Activated naive CD4-positive, alpha-beta T cell treated with anti-CD3 and anti-CD28 coated beads, Interleukin-2, amount 50 U/mL, for 24 hours (primary cell): ENCODE data around the gene UBAC2.

ENCODE experiments used
- H3K27ac Mint-ChIP-seq: one replicate; pipeline ENCODE4 v1.8.0; 2021; ENCODE audit warnings: mild to moderate bottlenecking, mixed read lengths
- H3K27me3 Mint-ChIP-seq: one replicate; pipeline ENCODE4 v1.8.0; 2021; ENCODE audit warnings: mixed read lengths
- H3K36me3 Mint-ChIP-seq: one replicate; pipeline ENCODE4 v1.8.0; 2021; ENCODE audit warnings: mixed read lengths
- H3K4me1 Mint-ChIP-seq: one replicate; pipeline ENCODE4 v1.8.0; 2021; ENCODE audit warnings: mixed read lengths
- H3K4me3 Mint-ChIP-seq: one replicate; pipeline ENCODE4 v1.8.0; 2021; ENCODE audit warnings: mild to moderate bottlenecking, mixed read lengths
- H3K9me3 Mint-ChIP-seq: one replicate; pipeline ENCODE4 v1.8.0; 2021; ENCODE audit warnings: mixed read lengths

Gene UBAC2

GRCh38 chr13:99370481-99371275 is 170.0 kb downstream of the UBAC2 start:
- H3K36me3 Mint-ChIP-seq: peaks cover 28% of the 10 kb centered on the region
- H3K9me3 Mint-ChIP-seq: no peaks in the 10 kb centered on the region
- peak overlapping the region; percentile 98 for H3K27ac Mint-ChIP-seq
- peak overlapping the region; percentile 77 for H3K4me3 Mint-ChIP-seq
- H3K27me3 Mint-ChIP-seq: no peaks in the 10 kb centered on the region
- peaks cover 98% of the 10 kb centered on the region for H3K4me1 Mint-ChIP-seq

- Mint-ChIP-seq H3K4me1 (peaks cover 97% of the 10 kb centered on the region), H3K36me3 (peaks cover 29% of the 10 kb centered on the region), H3K4me3 (peak overlapping the region; percentile 60), H3K27me3 (no peaks in the 10 kb centered on the region), H3K9me3 (no peaks in the 10 kb centered on the region), H3K27ac (peak overlapping the region; percentile 96)
Observed at GRCh38 chr13:99371956-99372355, 171.3 kb downstream of the UBAC2 start.

DNA sequence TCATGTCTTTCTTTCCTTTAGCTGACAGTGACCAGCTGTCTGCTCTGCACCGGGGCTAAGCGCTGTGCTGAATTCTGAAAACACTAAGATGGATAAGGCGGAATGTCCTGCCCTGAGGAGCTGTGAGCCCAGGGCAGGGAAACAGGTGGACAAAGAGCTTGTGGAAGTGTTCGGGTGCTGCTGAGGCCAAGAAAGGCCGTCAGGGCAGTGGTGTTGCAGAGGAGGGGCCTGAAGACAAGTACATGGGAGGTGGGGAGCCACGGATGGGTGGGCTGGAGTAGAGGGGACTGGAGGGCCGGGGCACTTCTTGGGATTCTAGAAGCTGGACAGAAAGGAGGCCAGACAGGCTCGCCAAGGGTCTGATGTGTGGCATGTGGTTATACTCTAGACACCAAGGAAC is 172.8 kb downstream of the UBAC2 start:
- H3K27me3 Mint-ChIP-seq: no peaks in the 10 kb centered on the region
- peaks cover 95% of the 10 kb centered on the region for H3K4me1 Mint-ChIP-seq
- H3K4me3 Mint-ChIP-seq: peak overlapping the region; percentile 3

DNA sequence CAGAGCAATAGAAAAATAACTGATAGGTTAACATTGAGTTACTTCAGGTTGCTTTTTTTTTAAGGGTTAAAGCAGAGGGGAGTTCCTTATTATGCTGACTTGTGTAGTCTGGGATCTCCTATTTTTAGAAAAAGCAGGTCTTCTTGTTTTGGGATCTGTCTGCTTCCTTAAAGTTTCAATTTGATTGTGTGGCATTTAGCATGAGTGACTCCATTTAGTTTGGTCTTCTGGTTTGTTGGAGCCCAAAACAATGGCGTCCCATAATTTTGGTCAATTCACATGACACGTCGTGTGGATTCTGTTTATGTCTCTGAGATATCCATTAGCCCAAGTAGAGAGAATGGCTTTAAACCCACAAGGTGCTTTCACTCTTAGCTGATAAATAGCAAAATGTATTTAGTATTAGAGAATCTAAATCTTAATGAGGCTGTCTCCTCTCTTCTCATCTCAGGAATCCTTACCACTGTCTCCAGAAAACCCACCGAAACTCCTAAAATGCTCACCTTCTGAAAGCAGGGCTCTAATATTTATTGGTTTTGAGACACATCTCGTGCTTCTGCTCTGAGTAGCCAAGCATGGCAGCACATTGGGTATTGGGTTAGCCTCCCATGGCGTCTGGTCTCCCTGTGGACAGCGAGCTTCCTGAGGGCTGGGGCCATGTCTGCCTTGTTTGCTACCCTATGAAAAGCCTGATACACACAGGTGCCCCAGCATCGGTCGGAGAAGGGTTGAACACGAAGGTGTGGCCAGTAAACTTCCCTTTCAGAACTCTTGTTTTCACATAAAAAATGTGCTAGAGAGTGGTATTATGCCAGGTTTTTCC is 173.7 kb downstream of the UBAC2 start:
- Mint-ChIP-seq H3K27ac (peak overlapping the region; percentile 62), H3K9me3 (no peaks in the 10 kb centered on the region), H3K36me3 (peaks cover 27% of the 10 kb centered on the region)

More for the DNA sequence above, 172.8 kb downstream of the UBAC2 start:
- Mint-ChIP-seq H3K9me3 (no peaks in the 10 kb centered on the region), H3K36me3 (peaks cover 29% of the 10 kb centered on the region), H3K27ac (peak overlapping the region; percentile 74)

GRCh38 chr13:99374994-99375737 is 174.5 kb downstream of the UBAC2 start:
- peak overlapping the region; percentile 62 for H3K27ac Mint-ChIP-seq
- H3K4me1 Mint-ChIP-seq: peaks cover 95% of the 10 kb centered on the region
- no peaks in the 10 kb centered on the region for H3K9me3 Mint-ChIP-seq
- H3K4me3 Mint-ChIP-seq: peak overlapping the region; percentile 73
- H3K36me3 Mint-ChIP-seq: peaks cover 31% of the 10 kb centered on the region
- H3K27me3 Mint-ChIP-seq: no peaks in the 10 kb centered on the region

More for the DNA sequence above, 173.7 kb downstream of the UBAC2 start:
- peak overlapping the region; percentile 73 for H3K4me3 Mint-ChIP-seq
- H3K27me3 Mint-ChIP-seq: no peaks in the 10 kb centered on the region
- H3K4me1 Mint-ChIP-seq: peaks cover 95% of the 10 kb centered on the region

GRCh38 chr13:99375738-99376080 is 175.1 kb downstream of the UBAC2 start:
- Mint-ChIP-seq H3K36me3 (peaks cover 26% of the 10 kb centered on the region), H3K9me3 (no peaks in the 10 kb centered on the region), H3K27me3 (no peaks in the 10 kb centered on the region), H3K4me3 (no peak overlapping the region), H3K27ac (peak overlapping the region; percentile 59), H3K4me1 (peaks cover 95% of the 10 kb centered on the region)

GRCh38 chr13:99376132-99376531 is 175.5 kb downstream of the UBAC2 start:
- Mint-ChIP-seq H3K36me3 (peaks cover 22% of the 10 kb centered on the region), H3K27ac (peak overlapping the region; percentile 59), H3K27me3 (no peaks in the 10 kb centered on the region), H3K4me1 (peaks cover 95% of the 10 kb centered on the region), H3K4me3 (peak overlapping the region; percentile 54), H3K9me3 (no peaks in the 10 kb centered on the region)

GRCh38 chr13:99376924-99377323 is 176.3 kb downstream of the UBAC2 start:
- H3K27me3 Mint-ChIP-seq: no peaks in the 10 kb centered on the region
- H3K27ac Mint-ChIP-seq: peak overlapping the region; percentile 87
- peaks cover 25% of the 10 kb centered on the region for H3K36me3 Mint-ChIP-seq
- H3K4me1 Mint-ChIP-seq: peaks cover 95% of the 10 kb centered on the region
- peak overlapping the region; percentile 12 for H3K4me3 Mint-ChIP-seq
- H3K9me3 Mint-ChIP-seq: no peaks in the 10 kb centered on the region

DNA sequence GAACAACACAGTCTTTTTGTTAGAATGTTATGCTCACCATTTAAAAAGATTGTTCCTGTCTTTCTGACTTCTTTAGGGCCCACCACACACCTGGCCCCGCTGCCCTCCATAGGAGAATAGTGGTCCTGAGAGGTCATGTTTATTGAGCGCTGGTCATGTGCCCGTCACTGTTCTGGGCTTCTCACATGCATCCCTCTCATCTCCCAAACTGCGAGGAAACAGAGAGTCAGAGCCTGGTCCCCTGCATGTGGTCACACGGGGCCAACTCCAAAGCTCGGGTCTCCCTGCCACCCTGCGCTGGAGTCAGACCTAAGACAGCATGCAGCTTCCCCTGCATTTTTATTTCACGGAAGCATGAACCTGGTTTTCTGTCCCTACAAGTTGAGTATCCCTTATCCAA is 177.0 kb downstream of the UBAC2 start:
- H3K27me3 Mint-ChIP-seq: no peaks in the 10 kb centered on the region
- no peak overlapping the region for H3K27ac Mint-ChIP-seq
- peaks cover 95% of the 10 kb centered on the region for H3K4me1 Mint-ChIP-seq
- no peak overlapping the region for H3K4me3 Mint-ChIP-seq
- H3K36me3 Mint-ChIP-seq: peaks cover 24% of the 10 kb centered on the region
- no peaks in the 10 kb centered on the region for H3K9me3 Mint-ChIP-seq

DNA sequence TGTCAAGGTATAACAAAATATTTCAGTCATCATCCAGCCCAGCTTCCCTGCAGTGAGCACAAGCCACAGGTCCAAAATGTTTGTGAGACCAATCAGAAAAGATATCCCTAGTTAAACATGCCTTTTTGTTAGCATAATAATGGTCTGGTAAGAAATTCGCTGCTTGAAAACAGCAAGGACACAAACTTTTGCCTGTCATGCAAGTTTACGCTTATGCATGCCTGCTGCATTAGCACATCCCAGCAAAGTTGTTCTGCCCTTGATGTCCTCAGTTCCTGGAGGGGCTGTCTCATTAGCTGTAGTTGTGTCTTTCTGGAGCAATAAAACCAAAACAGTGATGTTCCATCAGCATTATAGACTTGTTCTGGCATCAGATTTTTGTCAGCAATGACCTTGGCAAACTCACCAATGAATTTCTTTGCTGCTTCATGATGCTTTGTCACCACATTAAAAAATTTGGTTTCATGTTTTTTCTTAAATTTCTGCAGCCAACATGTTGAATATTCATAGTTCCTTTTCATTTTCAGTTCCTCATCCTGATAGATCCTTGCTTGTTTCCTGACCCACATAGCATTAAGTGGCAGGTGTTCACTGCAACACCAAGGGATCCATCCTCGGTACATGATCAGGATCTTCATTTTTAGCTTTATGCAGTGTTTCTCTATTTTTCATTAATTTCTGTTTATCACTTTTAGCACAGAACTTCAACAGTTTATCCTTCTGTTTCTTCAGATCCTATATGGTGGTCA is 178.5 kb downstream of the UBAC2 start:
- no peaks in the 10 kb centered on the region for H3K9me3 Mint-ChIP-seq

GRCh38 chr13:99379856-99380801 is 179.5 kb downstream of the UBAC2 start:
- peak overlapping the region; percentile 47 for H3K27ac Mint-ChIP-seq
- peak overlapping the region; percentile 62 for H3K4me3 Mint-ChIP-seq
- H3K9me3 Mint-ChIP-seq: no peaks in the 10 kb centered on the region
- H3K27me3 Mint-ChIP-seq: no peaks in the 10 kb centered on the region
- H3K36me3 Mint-ChIP-seq: peaks cover 20% of the 10 kb centered on the region
- H3K4me1 Mint-ChIP-seq: peaks cover 93% of the 10 kb centered on the region

More for the DNA sequence above, 178.5 kb downstream of the UBAC2 start:
- H3K4me1 Mint-ChIP-seq: peaks cover 94% of the 10 kb centered on the region
- H3K36me3 Mint-ChIP-seq: peaks cover 22% of the 10 kb centered on the region
- no peaks in the 10 kb centered on the region for H3K27me3 Mint-ChIP-seq
- no peak overlapping the region for H3K4me3 Mint-ChIP-seq
- no peak overlapping the region for H3K27ac Mint-ChIP-seq

- H3K4me1 Mint-ChIP-seq: peaks cover 94% of the 10 kb centered on the region
- H3K4me3 Mint-ChIP-seq: peak overlapping the region; percentile 62
- H3K9me3 Mint-ChIP-seq: no peaks in the 10 kb centered on the region
- peaks cover 22% of the 10 kb centered on the region for H3K36me3 Mint-ChIP-seq
- H3K27ac Mint-ChIP-seq: peak overlapping the region; percentile 93
- no peaks in the 10 kb centered on the region for H3K27me3 Mint-ChIP-seq
Observed at GRCh38 chr13:99380921-99381645, 180.4 kb downstream of the UBAC2 start.

DNA sequence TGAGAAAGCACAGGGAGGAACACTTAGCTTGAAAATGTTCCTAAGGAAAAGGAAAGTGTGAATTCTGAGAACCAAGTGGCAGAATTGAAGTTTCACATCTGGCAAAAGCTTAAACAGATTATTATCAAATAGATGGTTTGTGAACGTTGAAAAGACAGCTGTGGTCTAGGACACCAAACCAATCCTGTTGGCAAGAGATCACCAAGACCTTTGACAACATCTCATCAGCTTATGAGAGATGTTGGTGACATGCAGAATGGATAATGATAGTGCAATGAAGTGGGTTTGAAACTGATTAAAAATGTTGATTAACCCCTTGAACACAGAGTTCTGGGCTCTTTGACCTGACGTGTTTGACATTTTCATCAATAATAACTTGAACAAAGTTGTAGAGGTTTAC is 181.1 kb downstream of the UBAC2 start:
- Mint-ChIP-seq H3K27ac (peak overlapping the region; percentile 93), H3K4me3 (peak overlapping the region; percentile 27), H3K36me3 (peaks cover 21% of the 10 kb centered on the region), H3K9me3 (no peaks in the 10 kb centered on the region), H3K27me3 (no peaks in the 10 kb centered on the region), H3K4me1 (peaks cover 92% of the 10 kb centered on the region)
